ENCODE data around the gene SPRR1B. TPM values are rescaled to one million over a fixed set of nuclear protein-coding genes. Genes with fewer than 3 reads are reported as not detected.
"Not testable (repeated sequence)": the region's sequence is repeated elsewhere in the genome, so short reads cannot be mapped to it uniquely, and the experiment has no call there.

The SPRR1B gene
- total RNA-seq, 4 donors from 2014 or later, result 1.8 to 247 (median 172) TPM

DNA sequence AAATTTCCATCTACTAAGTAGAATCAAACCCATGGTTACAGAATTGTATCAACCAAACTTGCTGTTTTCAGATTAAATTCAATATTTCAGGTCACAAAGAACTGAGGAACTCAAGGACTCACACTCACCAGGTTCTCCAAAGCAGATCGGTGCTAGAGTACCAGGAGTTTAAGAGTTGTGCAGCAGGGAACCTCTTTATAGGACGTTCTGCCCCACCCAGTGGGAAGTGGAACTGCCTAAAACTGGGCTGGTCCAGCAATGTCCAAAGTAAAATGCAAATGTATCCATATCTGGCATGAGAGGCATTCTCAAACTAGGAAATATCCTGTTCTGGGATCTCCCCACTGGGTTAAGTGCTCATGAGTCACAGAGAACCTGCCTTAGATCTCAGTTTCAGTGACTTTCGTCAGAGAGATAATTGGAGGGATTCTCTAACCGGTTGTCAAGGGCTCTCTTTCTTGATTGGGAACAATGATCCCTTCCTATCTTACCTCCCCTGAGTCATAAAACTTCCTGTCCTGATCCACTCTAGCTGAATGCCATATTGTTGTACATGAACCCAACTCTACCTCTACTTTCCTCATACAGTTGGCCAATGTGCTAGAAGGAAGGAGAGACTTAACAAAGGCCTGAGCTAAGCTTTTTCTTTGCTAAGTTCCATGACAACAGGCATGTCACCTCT lies 10.1 kb downstream of the SPRR1B start, which contains the start of gene SPRR2D:
SPRR2D (minus strand) TSS at position 171 of the 682 bp plus-strand sequence. CDS start 774 bp downstream, outside the sequence.
- Histone ChIP-seq H3K27me3 (no peaks in the 10 kb centered on the region), H3K4me1 (no peaks in the 10 kb centered on the region), H3K9me3 (no peaks in the 10 kb centered on the region), H3K27ac (no peak within 1 kb of the TSS), H3K36me3 (no peaks in the 10 kb centered on the region), H3K4me3 (no peak within 1 kb of the TSS)
- TF ChIP-seq POLR2AphosphoS5 (IDR thresholded peaks at IDR 0.05) (no peak), EP300 (IDR thresholded peaks at IDR 0.05) (no peak)
- 71% methylated on average over 4 of the region's 4 CpGs for WGBS
- no peak for DNase-seq (ENCODE audit: low spot score in 2 of 2)

DNA sequence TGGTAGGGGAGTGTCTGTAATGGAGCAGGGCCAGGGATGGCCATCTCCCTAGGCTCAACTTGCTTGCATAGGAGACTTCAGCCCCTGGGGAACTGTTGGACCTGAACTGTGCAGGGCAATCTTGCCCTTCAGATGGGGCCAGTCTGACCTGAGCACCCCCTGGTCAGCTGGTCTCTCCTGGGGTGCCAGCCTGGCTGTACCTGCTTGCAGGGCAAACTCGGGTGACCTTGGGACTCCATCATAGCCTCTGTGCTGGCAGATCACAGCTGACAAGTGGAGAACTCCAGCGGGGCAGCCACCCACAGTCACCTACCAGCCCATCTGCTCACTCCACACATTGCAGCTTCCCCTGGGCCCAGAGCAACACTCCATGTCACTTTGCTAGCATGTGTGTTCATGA lies 18.2 kb downstream of the SPRR1B start:
- 100% methylated on average over 2 of the region's 2 CpGs for WGBS
- TF ChIP-seq POLR2A (IDR thresholded peaks at IDR 0.05) (no peak), POLR2AphosphoS5 (IDR thresholded peaks at IDR 0.05) (no peak), EP300 (IDR thresholded peaks at IDR 0.05) (no peak)
- TF ChIP-seq, protein P1, sequence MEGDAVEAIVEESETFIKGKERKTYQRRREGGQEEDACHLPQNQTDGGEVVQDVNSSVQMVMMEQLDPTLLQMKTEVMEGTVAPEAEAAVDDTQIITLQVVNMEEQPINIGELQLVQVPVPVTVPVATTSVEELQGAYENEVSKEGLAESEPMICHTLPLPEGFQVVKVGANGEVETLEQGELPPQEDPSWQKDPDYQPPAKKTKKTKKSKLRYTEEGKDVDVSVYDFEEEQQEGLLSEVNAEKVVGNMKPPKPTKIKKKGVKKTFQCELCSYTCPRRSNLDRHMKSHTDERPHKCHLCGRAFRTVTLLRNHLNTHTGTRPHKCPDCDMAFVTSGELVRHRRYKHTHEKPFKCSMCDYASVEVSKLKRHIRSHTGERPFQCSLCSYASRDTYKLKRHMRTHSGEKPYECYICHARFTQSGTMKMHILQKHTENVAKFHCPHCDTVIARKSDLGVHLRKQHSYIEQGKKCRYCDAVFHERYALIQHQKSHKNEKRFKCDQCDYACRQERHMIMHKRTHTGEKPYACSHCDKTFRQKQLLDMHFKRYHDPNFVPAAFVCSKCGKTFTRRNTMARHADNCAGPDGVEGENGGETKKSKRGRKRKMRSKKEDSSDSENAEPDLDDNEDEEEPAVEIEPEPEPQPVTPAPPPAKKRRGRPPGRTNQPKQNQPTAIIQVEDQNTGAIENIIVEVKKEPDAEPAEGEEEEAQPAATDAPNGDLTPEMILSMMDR (IDR thresholded peaks at IDR 0.05), result no peak

DNA sequence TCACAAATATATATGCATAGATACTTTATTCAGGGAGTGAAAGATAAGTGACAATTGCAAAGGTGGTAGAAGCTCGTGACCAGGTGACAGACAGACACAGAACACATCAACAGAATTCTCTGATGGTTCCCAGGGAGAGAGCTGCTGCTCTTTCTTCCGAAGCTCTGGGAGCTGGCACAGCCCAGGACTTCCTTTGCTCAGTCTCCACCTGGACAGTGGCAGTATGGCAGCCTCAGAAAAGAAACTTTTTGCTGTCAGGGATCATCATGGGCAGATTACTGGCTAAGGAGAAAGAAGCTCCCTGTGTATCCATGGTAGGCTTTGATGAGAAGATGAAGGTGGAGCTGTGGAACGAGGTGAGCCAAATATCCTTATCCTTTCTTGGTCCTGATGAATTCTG lies 25.1 kb downstream of the SPRR1B start:
- H3K36me3 ChIP-seq; H3K27ac ChIP-seq; H3K27me3 ChIP-seq; H3K4me3 ChIP-seq; H3K9me3 ChIP-seq; DNase-seq (ENCODE audit: low spot score in 2 of 2); H3K4me1 ChIP-seq: not testable (repeated sequence)
- WGBS, result 23% methylated on average over 3 of the region's 3 CpGs

More for the DNA sequence above, 18.2 kb downstream of the SPRR1B start:
- Histone ChIP-seq H3K4me3 (no peak overlapping the region), H3K27me3 (no peaks in the 10 kb centered on the region), H3K36me3 (no peaks in the 10 kb centered on the region), H3K9me3 (no peaks in the 10 kb centered on the region), H3K27ac (no peak overlapping the region), H3K4me1 (no peaks in the 10 kb centered on the region)
- no peak for DNase-seq (ENCODE audit: low spot score in 2 of 2)

DNA sequence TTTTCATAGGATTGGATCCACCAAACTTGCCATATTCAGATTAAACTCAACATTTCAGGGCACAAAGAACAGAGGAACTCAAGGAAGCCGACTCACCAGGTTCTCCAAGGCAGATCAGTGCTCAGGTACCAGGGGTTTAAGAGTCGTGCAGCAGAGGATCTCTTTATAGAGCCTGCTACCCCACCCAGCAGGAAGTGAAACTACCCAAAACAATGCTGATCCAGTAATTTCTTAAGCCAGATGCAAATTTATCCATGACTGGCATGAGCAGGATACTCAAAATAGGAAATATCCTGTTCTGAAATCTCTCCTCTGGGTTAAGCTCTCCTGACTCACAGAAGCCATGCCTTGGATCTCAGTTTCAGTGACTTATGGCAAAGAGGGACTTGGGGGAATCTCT lies 26.4 kb downstream of the SPRR1B start, which contains the start of gene SPRR2A:
SPRR2A (minus strand) TSS at position 138 of the 400 bp plus-strand sequence. CDS start 777 bp downstream, outside the sequence.
- Histone ChIP-seq H3K4me3 (no peak within 1 kb of the TSS), H3K27ac (no peak within 1 kb of the TSS)
- DNase-seq (ENCODE audit: low spot score in 2 of 2), result no peak

DNA sequence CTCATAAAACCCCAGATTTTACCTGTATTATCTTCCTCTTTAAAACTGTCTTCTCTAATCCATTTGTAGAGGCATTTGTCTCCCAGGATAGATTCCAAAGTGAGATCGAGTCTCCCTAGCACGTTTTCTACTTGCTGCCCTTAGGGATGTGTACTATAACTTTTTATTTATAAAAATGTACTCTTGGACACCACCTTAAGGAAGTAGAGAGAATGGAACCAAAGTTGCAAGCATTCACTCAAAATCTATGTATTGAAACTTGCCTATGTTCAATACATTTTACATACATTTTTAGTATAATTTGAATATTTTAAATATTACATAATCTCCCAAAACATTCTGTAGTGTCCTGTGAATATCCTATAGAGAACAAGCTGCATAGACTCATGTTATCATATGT lies 27.2 kb downstream of the SPRR1B start:
- WGBS, result 28% methylated on average over 2 of the region's 2 CpGs
- H3K27me3 ChIP-seq, result no peaks in the 10 kb centered on the region
- no peak for TF ChIP-seq POLR2AphosphoS5 (IDR thresholded peaks at IDR 0.05)
- no peak for TF ChIP-seq EP300 (IDR thresholded peaks at IDR 0.05)
- TF ChIP-seq, protein P1 (IDR thresholded peaks at IDR 0.05), result no peak
- no peak for TF ChIP-seq POLR2A (IDR thresholded peaks at IDR 0.05)
- no peak for DNase-seq (ENCODE audit: low spot score in 2 of 2)
- H3K4me3 ChIP-seq, result no peak overlapping the region
- H3K36me3 ChIP-seq, result no peaks in the 10 kb centered on the region
- H3K27ac ChIP-seq, result no peak overlapping the region
- no peaks in the 10 kb centered on the region for H3K4me1 ChIP-seq
- H3K9me3 ChIP-seq, result no peaks in the 10 kb centered on the region

More for the DNA sequence above, 26.4 kb downstream of the SPRR1B start, which contains the start of gene SPRR2A:
- no peaks in the 10 kb centered on the region for H3K9me3 ChIP-seq
- no peaks in the 10 kb centered on the region for H3K36me3 ChIP-seq
- TF ChIP-seq EP300 (IDR thresholded peaks at IDR 0.05) (no peak), POLR2A (IDR thresholded peaks at IDR 0.05) (no peak), POLR2AphosphoS5 (IDR thresholded peaks at IDR 0.05) (no peak)
- TF ChIP-seq, protein P1 (IDR thresholded peaks at IDR 0.05), result no peak
- no peaks in the 10 kb centered on the region for H3K27me3 ChIP-seq
- no peaks in the 10 kb centered on the region for H3K4me1 ChIP-seq
- 48% methylated on average over 2 of the region's 2 CpGs for WGBS

- 64% methylated on average over 6 of the region's 6 CpGs for WGBS
- no peak for DNase-seq (ENCODE audit: low spot score in 2 of 2)
Observed at GRCh38 chr1:153058826-153059784, 28.1 kb downstream of the SPRR1B start.

More at GRCh38 chr1:153058826-153059784, 28.1 kb downstream of the SPRR1B start:
- Histone ChIP-seq H3K27me3 (no peaks in the 10 kb centered on the region), H3K9me3 (no peaks in the 10 kb centered on the region), H3K27ac (no peak overlapping the region), H3K4me3 (no peak overlapping the region), H3K36me3 (no peaks in the 10 kb centered on the region), H3K4me1 (no peaks in the 10 kb centered on the region)
- no peak for TF ChIP-seq POLR2A (IDR thresholded peaks at IDR 0.05)

All from suprapubic skin (tissue), 4 donors.